Central memory CD8-positive, alpha-beta T cell (primary cell): ENCODE measurements around the gene ATP9B.
A peak's percentile ranks its signal among the peaks of the same experiment; 100 is the strongest.

ENCODE experiments used
- ATAC-seq: fragments of 150-1000 bp; cut with Tn5 transposase; replicated peaks from 2 replicates; pipeline ENCODE4 v1.10.0; 2022; ENCODE audit warnings: mild to moderate bottlenecking, moderate FRiP score, moderate number of reproducible peaks; ENCODE audit not compliant: poor library complexity, severe bottlenecking; ENCODE audit errors: extremely low read depth
- DNase-seq, 2 donors: peaks; one replicate each; pipeline ENCODE4 v3.0.0; 2021; ENCODE audit warnings: low spot score in 2 of 2
- H3K27ac Mint-ChIP-seq: one replicate; pipeline ENCODE4 v1.8.0; 2022; ENCODE audit warnings: low read depth, mild to moderate bottlenecking, moderate library complexity, mixed read lengths
- H3K27me3 Mint-ChIP-seq: one replicate; pipeline ENCODE4 v1.8.0; 2022; ENCODE audit warnings: mixed read lengths
- H3K36me3 Mint-ChIP-seq: one replicate; pipeline ENCODE4 v1.8.0; 2022; ENCODE audit warnings: mild to moderate bottlenecking, moderate library complexity, mixed read lengths; ENCODE audit not compliant: insufficient read depth
- H3K4me1 Mint-ChIP-seq: one replicate; pipeline ENCODE4 v1.8.0; 2022; ENCODE audit warnings: mixed read lengths
- H3K4me3 Mint-ChIP-seq: one replicate; pipeline ENCODE4 v1.8.0; 2022; ENCODE audit warnings: mild to moderate bottlenecking, moderate library complexity, mixed read lengths
- H3K9me3 Mint-ChIP-seq: one replicate; pipeline ENCODE4 v1.8.0; 2022; ENCODE audit warnings: mixed read lengths

The ATP9B gene

DNA sequence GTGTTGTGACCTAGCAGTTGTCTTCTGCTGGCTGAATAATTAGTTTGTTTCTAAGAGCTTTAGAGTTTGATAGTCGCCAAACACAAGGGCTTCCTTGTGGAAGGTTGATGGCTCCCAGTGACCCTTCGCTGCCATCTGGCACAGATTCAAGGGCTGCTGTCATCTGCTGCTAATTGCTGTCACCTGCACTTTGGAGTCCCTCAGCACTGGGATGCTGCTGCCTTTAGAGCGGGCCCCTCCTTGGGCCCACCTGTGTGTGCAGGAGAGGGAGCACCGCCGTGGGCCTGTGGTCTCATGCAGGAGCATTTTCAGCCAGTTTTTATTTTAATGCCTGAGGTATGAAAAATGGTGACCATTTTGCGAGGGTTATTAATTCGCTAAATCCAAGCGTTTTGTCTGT lies 172.6 kb downstream of the ATP9B start:
- DNase-seq (no peak), ATAC-seq (no peak)
- H3K27me3 Mint-ChIP-seq: no peaks in the 10 kb centered on the region
- peaks cover 2% of the 10 kb centered on the region for H3K36me3 Mint-ChIP-seq
- H3K4me3 Mint-ChIP-seq: no peak overlapping the region
- no peaks in the 10 kb centered on the region for H3K9me3 Mint-ChIP-seq
- no peak overlapping the region for H3K27ac Mint-ChIP-seq
- peaks cover 6% of the 10 kb centered on the region for H3K4me1 Mint-ChIP-seq

DNA sequence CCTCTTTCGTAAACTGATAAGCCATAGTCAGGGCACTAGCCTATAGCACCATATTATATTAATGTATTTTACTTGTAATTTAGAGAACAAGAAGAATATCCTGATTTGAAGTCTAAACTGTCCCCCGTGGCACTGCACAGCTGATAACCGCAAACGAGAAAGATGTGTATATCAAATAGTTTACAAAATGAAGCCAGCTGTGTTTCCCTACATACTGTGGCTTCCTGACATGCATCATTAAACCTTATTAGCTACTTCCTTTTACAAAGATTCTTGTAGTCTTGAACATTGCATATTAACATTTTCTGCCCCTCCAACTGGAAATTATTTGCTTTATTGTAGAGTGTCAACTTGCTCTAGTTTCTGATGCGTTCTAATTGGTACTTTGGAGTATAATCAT lies 173.1 kb downstream of the ATP9B start:
- H3K27me3 Mint-ChIP-seq: no peaks in the 10 kb centered on the region
- DNase-seq: no peak

DNA sequence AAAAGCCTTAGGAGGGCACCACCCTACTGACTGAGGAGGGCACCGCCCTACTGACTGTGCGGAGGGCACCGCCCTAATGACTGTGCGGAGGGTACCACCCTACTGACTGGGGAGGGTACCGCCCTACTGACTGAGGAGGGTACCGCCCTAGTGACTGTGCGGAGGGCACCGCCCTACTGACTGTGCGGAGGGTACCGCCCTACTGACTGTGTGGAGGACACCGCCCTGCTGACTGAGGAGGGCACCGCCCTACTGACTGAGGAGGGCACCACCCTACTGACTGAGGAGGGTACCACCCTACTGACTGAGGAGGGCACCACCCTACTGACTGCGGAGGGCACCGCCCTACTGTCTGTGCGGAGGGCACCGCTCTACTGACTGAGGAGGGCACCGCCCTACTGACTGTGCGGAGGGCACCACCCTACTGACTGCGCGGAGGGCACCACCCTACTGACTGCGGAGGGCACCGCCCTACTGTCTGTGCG lies 176.4 kb downstream of the ATP9B start:
- H3K27ac Mint-ChIP-seq: peak overlapping the region; percentile 38
- ATAC-seq: peak; percentile 30
- DNase-seq: peak in 1 of 2 donors; percentile 29

More for the DNA sequence above, 173.1 kb downstream of the ATP9B start:
- H3K4me3 Mint-ChIP-seq: no peak overlapping the region
- H3K36me3 Mint-ChIP-seq: peaks cover 2% of the 10 kb centered on the region
- no peaks in the 10 kb centered on the region for H3K9me3 Mint-ChIP-seq
- no peak overlapping the region for H3K27ac Mint-ChIP-seq
- ATAC-seq: no peak
- H3K4me1 Mint-ChIP-seq: peaks cover 7% of the 10 kb centered on the region

DNA sequence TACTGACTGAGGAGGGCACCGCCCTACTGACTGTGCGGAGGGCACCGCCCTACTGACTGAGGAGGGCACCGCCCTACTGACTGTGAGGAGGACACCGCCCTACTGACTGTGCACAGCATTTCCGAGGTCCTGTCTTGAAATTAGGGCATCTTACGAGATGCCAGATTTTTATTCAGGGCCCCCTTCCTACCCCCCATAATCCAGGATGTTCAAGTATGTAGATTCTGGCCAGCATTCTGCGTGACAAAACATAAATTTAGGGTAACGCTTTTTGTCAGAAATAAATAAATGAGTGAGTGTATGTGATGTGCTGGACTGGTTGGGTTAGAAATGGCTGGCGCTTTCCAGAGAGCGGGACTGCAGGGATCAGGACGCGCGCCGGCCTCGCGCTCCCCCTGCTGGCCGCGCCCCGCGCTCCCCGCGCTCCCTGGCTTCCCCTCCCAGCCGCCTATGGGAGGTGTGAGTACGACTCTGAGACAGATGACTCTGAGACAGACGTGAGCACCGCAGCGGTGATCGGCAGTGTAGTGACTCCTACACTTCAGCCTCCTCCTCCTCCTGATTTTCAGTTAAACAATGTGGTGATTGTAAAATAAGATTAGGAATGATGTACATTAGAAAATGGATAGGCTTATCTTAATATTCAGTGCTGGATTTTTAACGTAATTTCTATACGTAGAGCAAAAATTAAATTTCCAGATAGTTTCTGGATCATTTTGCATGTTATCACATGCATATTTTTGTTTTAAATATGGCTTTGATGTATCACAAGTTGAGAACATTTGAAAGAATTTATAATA lies 177.3 kb downstream of the ATP9B start:
- Mint-ChIP-seq H3K36me3 (no peaks in the 10 kb centered on the region), H3K27me3 (no peaks in the 10 kb centered on the region), H3K9me3 (no peaks in the 10 kb centered on the region), H3K4me3 (peak overlapping the region; percentile 52), H3K4me1 (peaks cover 7% of the 10 kb centered on the region), H3K27ac (no peak overlapping the region)
- ATAC-seq (peak; percentile 86), DNase-seq (peak; percentile 48 to 59)

More for the DNA sequence above, 176.4 kb downstream of the ATP9B start:
- Mint-ChIP-seq H3K9me3 (no peaks in the 10 kb centered on the region), H3K4me1 (peaks cover 7% of the 10 kb centered on the region), H3K4me3 (peak overlapping the region; percentile 20), H3K27me3 (no peaks in the 10 kb centered on the region), H3K36me3 (no peaks in the 10 kb centered on the region)

DNA sequence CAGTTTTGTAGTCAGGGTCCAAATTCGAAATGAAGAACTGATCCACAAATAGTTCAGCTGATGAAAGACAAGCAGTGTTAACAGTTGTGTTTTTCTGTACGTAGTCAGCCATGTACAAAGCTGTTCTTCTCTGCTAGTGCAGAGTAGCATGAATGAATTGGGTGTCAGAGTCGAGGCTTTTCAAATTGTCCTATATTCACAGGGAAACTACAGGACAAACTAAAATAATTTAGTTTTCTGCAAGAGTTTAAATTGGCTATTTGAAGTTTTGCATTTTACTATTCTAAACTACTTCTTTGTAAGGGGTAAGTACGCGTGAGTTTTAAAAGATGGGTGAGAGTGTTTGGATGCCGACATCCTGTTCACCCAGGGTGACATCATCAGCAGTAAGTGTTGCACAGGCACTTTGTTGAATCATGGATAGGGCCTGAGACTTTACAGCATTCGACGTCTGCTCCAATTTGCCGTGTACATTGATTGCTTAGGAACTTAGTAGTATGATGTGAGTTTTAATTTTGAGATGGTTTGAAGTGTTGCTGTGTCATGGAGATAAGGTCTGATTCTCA lies 179.4 kb downstream of the ATP9B start:
- Mint-ChIP-seq H3K4me3 (no peak overlapping the region), H3K27ac (no peak overlapping the region), H3K36me3 (peaks cover 7% of the 10 kb centered on the region), H3K9me3 (no peaks in the 10 kb centered on the region), H3K4me1 (peaks cover 7% of the 10 kb centered on the region), H3K27me3 (no peaks in the 10 kb centered on the region)
- no peak for ATAC-seq
- no peak for DNase-seq

DNA sequence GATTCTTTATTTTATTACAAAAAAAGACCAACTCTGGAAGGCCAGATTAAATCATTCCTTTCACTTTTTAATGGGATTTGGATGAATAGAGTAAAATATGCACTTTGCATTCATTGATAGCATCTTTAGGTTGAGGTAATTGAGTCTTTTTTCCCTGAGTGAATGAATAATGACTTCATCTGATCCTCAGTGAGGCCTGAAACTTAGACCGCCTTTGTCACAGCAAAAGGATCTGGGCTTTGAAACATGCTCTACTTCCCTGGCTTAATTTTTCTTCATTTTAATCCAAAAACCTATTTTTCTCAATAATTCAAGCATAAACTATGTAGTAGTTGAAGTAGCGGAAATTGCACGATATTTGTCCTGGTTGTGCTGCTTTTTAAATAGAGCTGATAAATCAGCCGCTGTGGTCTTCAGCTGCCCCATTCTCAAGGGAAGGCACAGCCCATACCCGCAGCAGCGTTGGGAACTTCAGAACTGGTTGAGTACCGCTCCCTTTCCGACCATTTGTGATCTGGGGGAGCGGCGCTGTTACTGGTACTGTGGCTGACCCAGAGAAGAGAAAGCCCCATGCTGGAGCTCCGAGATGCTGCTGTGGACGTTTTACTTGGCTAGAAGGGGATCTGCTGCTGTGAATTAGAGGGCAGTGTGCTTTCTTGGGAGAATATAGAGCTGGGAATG lies 181.2 kb downstream of the ATP9B start:
- ATAC-seq (no peak), DNase-seq (no peak)
- Mint-ChIP-seq H3K27ac (no peak overlapping the region), H3K27me3 (no peaks in the 10 kb centered on the region), H3K9me3 (no peaks in the 10 kb centered on the region), H3K4me3 (no peak overlapping the region), H3K4me1 (peaks cover 7% of the 10 kb centered on the region), H3K36me3 (peaks cover 18% of the 10 kb centered on the region)

DNA sequence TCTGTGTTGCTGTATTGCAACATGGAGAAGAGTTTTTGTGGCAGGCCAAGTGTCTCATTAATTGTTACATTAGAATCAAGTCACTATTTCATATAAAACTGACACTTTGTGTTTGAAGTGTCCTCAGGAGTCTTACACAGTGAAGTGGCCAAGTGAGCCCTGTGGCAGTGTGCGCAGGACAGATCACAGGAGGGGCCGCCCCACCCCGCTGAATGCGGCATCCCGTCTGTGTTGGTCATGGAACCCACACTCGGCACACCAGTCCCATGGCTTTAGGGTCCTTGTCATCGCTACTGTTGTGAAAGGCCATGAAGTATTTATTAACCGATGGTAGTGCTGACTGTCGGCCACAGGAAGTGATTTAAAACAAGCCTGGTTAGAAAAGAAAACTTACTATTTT lies 181.8 kb downstream of the ATP9B start:
- ATAC-seq: no peak
- Mint-ChIP-seq H3K27me3 (no peaks in the 10 kb centered on the region), H3K9me3 (no peaks in the 10 kb centered on the region), H3K4me3 (no peak overlapping the region), H3K4me1 (peaks cover 7% of the 10 kb centered on the region), H3K27ac (no peak overlapping the region), H3K36me3 (peaks cover 20% of the 10 kb centered on the region)
- no peak for DNase-seq

DNA sequence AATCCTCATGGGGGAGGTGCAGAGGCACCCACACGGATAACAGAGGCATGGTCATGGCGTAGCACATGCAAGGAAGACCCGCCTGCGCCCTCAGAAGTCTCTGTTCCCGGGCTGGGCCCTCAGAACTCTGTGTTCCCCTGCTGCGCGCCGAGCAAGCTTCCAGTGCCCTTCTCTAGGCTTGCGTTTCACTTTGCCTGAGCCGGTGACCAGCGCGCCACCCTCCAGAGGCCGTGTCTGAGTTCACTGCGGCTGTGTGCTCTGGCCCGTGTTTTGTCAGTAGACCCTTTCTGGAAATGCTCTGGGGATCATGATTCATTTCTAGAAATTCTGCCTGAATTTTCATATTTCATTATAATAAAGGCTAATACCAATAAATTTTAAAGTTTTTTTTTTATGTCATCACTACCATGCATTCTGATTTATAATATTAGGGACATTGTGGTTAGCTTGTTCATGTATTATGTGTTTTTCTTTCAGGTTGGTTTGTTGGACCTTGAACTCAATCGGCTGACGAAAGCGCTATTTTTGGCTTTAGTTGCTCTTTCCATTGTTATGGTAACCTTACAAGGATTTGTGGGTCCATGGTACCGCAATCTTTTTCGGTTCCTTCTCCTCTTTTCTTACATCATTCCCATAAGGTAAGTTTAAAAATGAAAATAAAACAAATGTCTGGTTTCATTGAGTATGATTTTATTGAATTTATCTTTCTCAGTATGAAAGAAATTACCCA lies 183.9 kb downstream of the ATP9B start:
- Mint-ChIP-seq H3K27me3 (no peaks in the 10 kb centered on the region), H3K4me1 (no peaks in the 10 kb centered on the region), H3K9me3 (no peaks in the 10 kb centered on the region), H3K4me3 (no peak overlapping the region), H3K27ac (no peak overlapping the region), H3K36me3 (peaks cover 21% of the 10 kb centered on the region)
- ATAC-seq: no peak
- DNase-seq: no peak

DNA sequence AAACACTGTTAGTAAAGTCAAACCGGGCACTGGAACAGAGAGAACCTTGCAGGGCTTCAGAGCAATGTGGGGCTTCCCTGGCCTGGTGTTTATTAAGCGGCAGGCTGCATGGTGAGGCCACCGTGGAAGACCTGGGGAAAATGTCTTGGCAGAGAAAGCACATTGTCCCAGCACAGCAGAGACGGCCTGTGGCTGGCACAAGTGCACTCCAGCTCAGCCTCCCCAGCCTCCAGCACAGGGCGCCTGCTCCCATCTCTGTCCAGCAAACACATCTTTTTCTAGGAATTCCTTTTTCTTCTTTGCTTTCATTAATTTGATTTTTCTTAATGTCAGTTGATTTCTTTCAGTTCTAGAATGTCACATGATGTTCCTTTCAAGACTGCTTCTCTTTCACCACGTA lies 188.3 kb downstream of the ATP9B start:
- peaks cover 5% of the 10 kb centered on the region for H3K4me1 Mint-ChIP-seq
- H3K27ac Mint-ChIP-seq: no peak overlapping the region
- peaks cover 28% of the 10 kb centered on the region for H3K36me3 Mint-ChIP-seq
- no peaks in the 10 kb centered on the region for H3K9me3 Mint-ChIP-seq
- ATAC-seq (no peak), DNase-seq (no peak)
- no peaks in the 10 kb centered on the region for H3K27me3 Mint-ChIP-seq
- H3K4me3 Mint-ChIP-seq: no peak overlapping the region

DNA sequence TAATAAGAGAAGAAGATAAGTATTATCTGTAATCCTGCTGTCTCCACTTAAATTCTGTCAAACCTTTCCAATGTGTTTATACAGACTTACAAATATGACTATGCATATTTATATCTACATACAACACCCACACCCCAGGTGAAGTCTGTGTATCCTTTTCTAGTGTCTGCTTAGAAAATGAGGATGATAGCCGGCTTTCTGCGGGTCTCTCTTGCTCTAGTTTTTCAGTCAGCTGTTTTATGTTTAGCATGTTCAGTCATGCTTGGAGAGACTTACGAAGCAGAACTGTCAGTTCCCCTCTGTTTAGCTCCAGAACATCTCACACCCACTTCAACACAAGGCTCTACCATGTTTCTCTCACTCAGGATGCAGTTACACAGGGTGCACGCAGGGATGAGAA lies 189.3 kb downstream of the ATP9B start:
- Mint-ChIP-seq H3K4me3 (no peak overlapping the region), H3K36me3 (peaks cover 24% of the 10 kb centered on the region), H3K9me3 (no peaks in the 10 kb centered on the region), H3K27ac (no peak overlapping the region), H3K27me3 (no peaks in the 10 kb centered on the region), H3K4me1 (peaks cover 5% of the 10 kb centered on the region)
- DNase-seq (no peak), ATAC-seq (no peak)

DNA sequence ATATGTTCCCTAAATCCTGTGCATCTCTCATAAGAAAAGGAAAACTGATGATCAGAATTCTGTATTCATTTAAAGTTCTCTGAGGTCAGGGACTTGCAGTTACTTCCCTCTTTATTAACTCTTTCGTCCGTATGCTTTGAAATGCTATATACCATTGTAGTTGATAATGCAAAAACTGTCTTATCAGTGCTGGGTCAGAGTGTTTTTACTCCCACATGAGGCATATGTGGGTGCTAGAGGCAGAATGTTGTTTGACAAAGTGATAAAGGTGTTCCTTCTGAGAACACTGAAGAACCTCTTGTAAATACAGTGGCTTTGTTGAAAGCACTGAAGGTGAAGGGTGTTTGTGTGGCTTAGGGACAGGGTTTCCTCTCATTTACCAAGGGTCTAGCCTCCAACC lies 190.0 kb downstream of the ATP9B start:
- H3K36me3 Mint-ChIP-seq: peaks cover 23% of the 10 kb centered on the region
- H3K27me3 Mint-ChIP-seq: no peaks in the 10 kb centered on the region
- no peak overlapping the region for H3K4me3 Mint-ChIP-seq
- H3K27ac Mint-ChIP-seq: no peak overlapping the region
- peaks cover 5% of the 10 kb centered on the region for H3K4me1 Mint-ChIP-seq
- ATAC-seq: no peak
- no peak for DNase-seq
- H3K9me3 Mint-ChIP-seq: no peaks in the 10 kb centered on the region

DNA sequence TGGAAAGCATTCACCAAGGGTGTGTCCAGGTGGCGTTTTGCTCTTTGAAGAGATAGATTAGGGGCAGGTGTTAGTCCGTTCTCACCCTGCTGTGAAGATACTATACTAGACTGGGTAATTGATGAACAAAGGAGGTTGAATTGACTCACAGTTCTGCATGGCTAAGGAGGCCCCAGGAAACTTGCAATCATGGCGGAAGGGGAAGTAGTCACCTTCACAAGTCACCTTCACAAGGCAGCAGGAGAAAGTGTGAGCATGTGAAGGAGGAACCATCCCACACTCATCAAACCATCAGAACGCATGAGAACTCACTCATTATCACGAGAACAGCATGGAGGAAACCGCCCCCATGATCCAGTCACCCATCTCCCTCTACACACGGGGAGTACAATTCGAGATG lies 190.8 kb downstream of the ATP9B start:
- Mint-ChIP-seq H3K27me3 (no peaks in the 10 kb centered on the region), H3K36me3 (peaks cover 18% of the 10 kb centered on the region), H3K9me3 (no peaks in the 10 kb centered on the region), H3K27ac (no peak overlapping the region), H3K4me3 (no peak overlapping the region), H3K4me1 (peaks cover 5% of the 10 kb centered on the region)
- ATAC-seq (no peak), DNase-seq (no peak)
